Testis (tissue), 2 donors: ENCODE measurements around the gene SOCS7.

ENCODE experiments used
- CTCF ChIP-seq, 3 experiments: fragments of 450-650 bp in 2 of 3; fragments of 200-600 bp in 1 of 3; sonication (generic) in 1 of 3; IDR thresholded peaks; one replicate each; pipeline ENCODE4 v1.5.1; 2016 to 2019; ENCODE audit warnings: antibody characterized with exemption in 3 of 3, mild to moderate bottlenecking in 2 of 3, moderate library complexity in 1 of 3
- POLR2A ChIP-seq: fragments of 450-650 bp; IDR thresholded peaks from one replicate; pipeline ENCODE4 v1.6.1; 2017; ENCODE audit warnings: antibody characterized with exemption, mild to moderate bottlenecking, moderate library complexity

GRCh38 chr17:38317081-38317480, 34.6 kb upstream of the SOCS7 start:
- TF ChIP-seq CTCF (IDR thresholded peaks at IDR 0.05) (no peak), POLR2A (no peak)
